HEK293 (cell line): ENCODE measurements around the gene TTLL5.

ENCODE experiments used
- CTCF ChIP-seq: fragments of 450-650 bp; formaldehyde crosslinking; IDR thresholded peaks from 2 replicates; pipeline ENCODE4 v1.5.1; 2016; ENCODE audit warnings: missing biosample characterization, missing genetic modification characterization
- KLF16 ChIP-seq: fragments of 450-650 bp; formaldehyde crosslinking; IDR thresholded peaks from 2 replicates; pipeline ENCODE4 v1.5.1; 2017; ENCODE audit warnings: missing biosample characterization, missing genetic modification characterization
- TCF7L2 ChIP-seq: IDR thresholded peaks from 2 replicates; pipeline ENCODE4 v1.6.1; 2011; ENCODE audit warnings: low read depth, mild to moderate bottlenecking, inconsistent platforms, low read length, moderate library complexity, borderline replicate concordance
- WT1 ChIP-seq: fragments of 450-650 bp; formaldehyde crosslinking; IDR thresholded peaks from 2 replicates; pipeline ENCODE4 v1.5.1; 2016; ENCODE audit warnings: missing biosample characterization, missing genetic modification characterization
- YY1 ChIP-seq: fragments of 450-650 bp; formaldehyde crosslinking; IDR thresholded peaks from 2 replicates; pipeline ENCODE4 v1.5.1; 2018; ENCODE audit warnings: missing biosample characterization, missing genetic modification characterization
- ZBTB10 ChIP-seq: fragments of 450-650 bp; formaldehyde crosslinking; IDR thresholded peaks from 2 replicates; pipeline ENCODE4 v1.5.1; 2016; ENCODE audit warnings: missing biosample characterization, missing genetic modification characterization
- ZFP41 ChIP-seq: fragments of 450-650 bp; formaldehyde crosslinking; IDR thresholded peaks from 2 replicates; pipeline ENCODE4 v1.5.1; 2016; ENCODE audit warnings: missing biosample characterization, missing genetic modification characterization, borderline replicate concordance
- ZNF112 ChIP-seq: fragments of 450-650 bp; formaldehyde crosslinking; IDR thresholded peaks from 2 replicates; pipeline ENCODE4 v1.5.0; 2017; ENCODE audit warnings: missing biosample characterization, missing genetic modification characterization
- ZNF174 ChIP-seq: fragments of 450-650 bp; formaldehyde crosslinking; IDR thresholded peaks from 2 replicates; pipeline ENCODE4 v1.5.0; 2017; ENCODE audit warnings: missing biosample characterization, mild to moderate bottlenecking, missing genetic modification characterization
- ZNF2 ChIP-seq: fragments of 450-650 bp; formaldehyde crosslinking; IDR thresholded peaks from 2 replicates; pipeline ENCODE4 v1.5.1; 2016; ENCODE audit warnings: missing biosample characterization, missing genetic modification characterization
- ZNF658 ChIP-seq: fragments of 450-650 bp; formaldehyde crosslinking; IDR thresholded peaks from 2 replicates; pipeline ENCODE4; 2016; ENCODE audit warnings: missing biosample characterization, missing genetic modification characterization
- ZSCAN30 ChIP-seq: fragments of 450-650 bp; IDR thresholded peaks from 2 replicates; pipeline ENCODE4 v1.5.1; 2018; ENCODE audit warnings: missing biosample characterization, mild to moderate bottlenecking, missing genetic modification characterization, moderate library complexity
- TF ChIP-seq, protein P1 (sequence below): fragments of 450-650 bp; formaldehyde crosslinking; IDR thresholded peaks from 2 replicates; pipeline ENCODE4 v1.5.1; 2016; ENCODE audit warnings: missing biosample characterization, missing genetic modification characterization
- TF ChIP-seq, protein P2 (sequence below): fragments of 450-650 bp; formaldehyde crosslinking; IDR thresholded peaks from 2 replicates; pipeline ENCODE4 v1.5.1; 2016; ENCODE audit warnings: missing biosample characterization, missing genetic modification characterization, low read depth

DNA sequence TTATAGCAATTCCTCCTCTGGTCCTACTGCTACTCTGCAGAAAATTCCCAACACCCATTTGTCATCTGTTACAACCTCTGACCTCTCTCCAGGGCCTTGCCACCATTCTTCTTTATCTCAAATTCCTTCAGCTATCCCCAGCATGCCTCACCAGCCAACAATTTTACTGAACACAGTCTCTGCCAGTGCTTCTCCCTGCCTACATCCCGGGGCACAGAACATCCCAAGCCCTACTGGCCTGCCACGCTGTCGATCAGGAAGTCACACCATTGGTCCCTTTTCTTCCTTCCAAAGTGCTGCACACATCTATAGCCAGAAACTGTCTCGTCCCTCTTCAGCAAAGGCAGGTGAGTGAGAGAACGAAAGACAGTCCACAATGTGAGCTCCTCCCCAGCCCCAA, 122.1 kb downstream of the TTLL5 start:
- no peak for TF ChIP-seq ZBTB10 (tag by site-specific recombination)
- TF ChIP-seq CTCF (tag by site-specific recombination), result no peak
- TF ChIP-seq TCF7L2, result no peak
- no peak for TF ChIP-seq YY1 (tag by site-specific recombination)
- no peak for TF ChIP-seq WT1 (tag by site-specific recombination)
- no peak for TF ChIP-seq ZNF2 (tag by site-specific recombination)
- no peak for TF ChIP-seq KLF16
- TF ChIP-seq ZNF174 (tag by site-specific recombination), result no peak
- TF ChIP-seq, protein P1, sequence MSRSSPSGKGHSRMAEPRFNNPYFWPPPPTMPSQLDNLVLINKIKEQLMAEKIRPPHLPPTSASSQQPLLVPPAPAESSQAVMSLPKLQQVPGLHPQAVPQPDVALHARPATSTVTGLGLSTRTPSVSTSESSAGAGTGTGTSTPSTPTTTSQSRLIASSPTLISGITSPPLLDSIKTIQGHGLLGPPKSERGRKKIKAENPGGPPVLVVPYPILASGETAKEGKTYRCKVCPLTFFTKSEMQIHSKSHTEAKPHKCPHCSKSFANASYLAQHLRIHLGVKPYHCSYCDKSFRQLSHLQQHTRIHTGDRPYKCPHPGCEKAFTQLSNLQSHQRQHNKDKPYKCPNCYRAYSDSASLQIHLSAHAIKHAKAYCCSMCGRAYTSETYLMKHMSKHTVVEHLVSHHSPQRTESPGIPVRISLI (tag by site-specific recombination), result no peak
- no peak for TF ChIP-seq ZSCAN30
- no peak for TF ChIP-seq ZNF112 (tag by site-specific recombination)
- no peak for TF ChIP-seq ZNF658
- TF ChIP-seq, protein P2, sequence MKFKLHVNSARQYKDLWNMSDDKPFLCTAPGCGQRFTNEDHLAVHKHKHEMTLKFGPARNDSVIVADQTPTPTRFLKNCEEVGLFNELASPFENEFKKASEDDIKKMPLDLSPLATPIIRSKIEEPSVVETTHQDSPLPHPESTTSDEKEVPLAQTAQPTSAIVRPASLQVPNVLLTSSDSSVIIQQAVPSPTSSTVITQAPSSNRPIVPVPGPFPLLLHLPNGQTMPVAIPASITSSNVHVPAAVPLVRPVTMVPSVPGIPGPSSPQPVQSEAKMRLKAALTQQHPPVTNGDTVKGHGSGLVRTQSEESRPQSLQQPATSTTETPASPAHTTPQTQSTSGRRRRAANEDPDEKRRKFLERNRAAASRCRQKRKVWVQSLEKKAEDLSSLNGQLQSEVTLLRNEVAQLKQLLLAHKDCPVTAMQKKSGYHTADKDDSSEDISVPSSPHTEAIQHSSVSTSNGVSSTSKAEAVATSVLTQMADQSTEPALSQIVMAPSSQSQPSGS (tag by site-specific recombination), result no peak
- no peak for TF ChIP-seq ZFP41 (tag by site-specific recombination)
